ENCODE measurements around the gene STAB2.

GRCh38 chr12:103657331-103657730 lies 70.3 kb downstream of the STAB2 start:
- no peak for TF ChIP-seq CTCF (IDR thresholded peaks at IDR 0.05)
- no peak for TF ChIP-seq ZFX (IDR thresholded peaks at IDR 0.05; ENCODE audit: borderline replicate concordance)
